GM15510 (cell line): ENCODE measurements around the gene TUBB2A.

Experiments used
- POLR2A ChIP-seq: IDR thresholded peaks from 3 replicates; pipeline ENCODE4 v1.6.1; 2011; ENCODE audit warnings: borderline replicate concordance; ENCODE audit not compliant: insufficient read length; ENCODE audit errors: extremely low read depth

Gene TUBB2A

DNA sequence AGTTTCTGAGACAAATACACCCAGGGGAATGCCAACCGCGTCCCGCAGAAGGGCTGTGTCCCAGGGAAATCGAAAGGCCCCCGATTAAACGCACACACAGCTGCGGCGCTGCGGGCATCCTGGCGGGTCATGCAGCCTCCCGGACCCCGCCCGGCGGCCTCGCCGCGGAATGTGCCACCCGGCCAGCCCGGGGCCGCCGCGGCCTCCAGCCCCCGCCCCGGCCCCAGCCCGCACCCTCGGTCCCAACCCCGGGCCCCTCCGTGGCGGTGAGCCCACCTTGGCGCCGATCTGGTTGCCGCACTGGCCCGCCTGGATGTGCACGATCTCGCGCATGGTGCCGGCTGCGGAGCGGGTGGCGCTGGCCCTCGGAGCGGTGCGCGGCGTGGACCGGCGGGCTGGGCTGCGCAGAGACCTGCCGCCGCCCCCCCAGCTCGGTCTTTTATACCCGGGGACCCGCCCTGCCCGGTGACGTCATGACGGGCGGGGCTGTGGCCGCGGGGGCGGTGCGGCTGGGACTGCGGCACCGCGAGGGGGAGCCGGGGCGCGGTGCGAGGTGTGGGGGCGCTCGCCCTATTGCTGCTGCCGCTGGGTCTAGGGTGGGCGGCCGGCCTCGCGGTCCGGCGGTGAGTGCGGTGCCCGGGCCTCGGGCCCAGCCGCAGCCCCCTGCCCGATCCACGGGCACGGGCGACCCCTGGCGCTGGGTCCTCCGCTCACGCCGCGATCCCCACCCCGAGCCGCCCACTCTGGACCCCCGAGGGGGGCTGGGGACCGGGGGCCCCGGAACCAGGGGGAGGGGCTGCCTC is at the start of gene TUBB2A:
TUBB2A (minus strand) TSS at position 414 of the 803 bp plus-strand sequence; CDS start at position 333, 81 bp downstream.
- peak; percentile 86 for TF ChIP-seq POLR2A

- TF ChIP-seq POLR2A = no peak
Observed at GRCh38 chr6:3206339-3207015, 49.1 kb upstream of the TUBB2A start.

DNA sequence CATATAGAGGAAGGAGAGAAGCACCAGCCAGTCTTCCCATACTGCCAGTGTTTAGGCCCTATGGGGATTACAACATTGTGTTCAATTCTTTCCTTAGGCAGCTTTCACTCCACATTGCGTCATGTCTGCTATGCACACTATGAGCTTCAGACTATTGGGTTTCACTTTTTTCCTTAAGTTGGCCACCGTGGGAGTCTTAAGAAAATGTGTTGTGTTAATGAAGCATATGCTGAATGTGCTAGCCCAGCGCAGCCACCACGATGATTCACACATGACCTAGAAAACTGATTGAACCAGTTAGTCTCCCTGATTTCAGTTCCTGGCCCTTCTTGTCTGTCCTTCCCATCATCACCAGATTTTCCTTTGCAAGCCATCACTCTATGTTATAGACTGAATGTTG is 48.6 kb upstream of the TUBB2A start:
- TF ChIP-seq POLR2A = no peak

GRCh38 chr6:3204921-3205320 is 47.6 kb upstream of the TUBB2A start:
- TF ChIP-seq POLR2A = no peak

DNA sequence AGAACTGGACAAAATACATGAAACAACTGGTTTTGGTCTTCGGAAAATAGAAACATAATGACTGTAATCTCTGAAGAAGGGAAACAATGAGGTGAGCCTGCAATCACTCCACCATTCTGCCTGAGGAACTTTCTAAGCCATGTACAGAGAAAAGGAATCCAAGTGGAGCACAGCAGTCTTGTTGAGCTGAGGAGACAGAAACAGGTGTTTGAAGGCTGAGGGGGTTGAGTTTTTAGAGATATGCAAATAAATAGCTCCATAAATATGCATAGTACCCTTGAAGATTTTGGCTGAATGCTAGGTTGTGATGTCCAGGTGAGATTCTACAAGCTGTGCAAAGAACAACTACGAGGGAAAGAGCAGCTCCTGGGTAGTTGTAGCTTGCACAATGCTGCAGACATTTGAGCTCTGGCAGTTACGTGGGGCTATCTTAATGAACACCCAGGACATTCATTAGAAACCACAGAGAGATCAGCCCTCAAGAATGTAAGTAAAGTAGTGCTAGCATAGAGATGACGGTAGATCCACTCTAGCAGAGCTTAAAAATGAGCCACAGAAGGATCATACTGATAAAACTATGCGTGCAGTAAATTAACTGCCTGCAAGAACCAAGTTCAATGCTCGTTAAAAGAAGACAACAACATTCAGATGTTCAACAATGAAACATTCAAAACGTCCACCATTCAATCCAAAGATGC is 45.8 kb upstream of the TUBB2A start:
- no peak for TF ChIP-seq POLR2A

DNA sequence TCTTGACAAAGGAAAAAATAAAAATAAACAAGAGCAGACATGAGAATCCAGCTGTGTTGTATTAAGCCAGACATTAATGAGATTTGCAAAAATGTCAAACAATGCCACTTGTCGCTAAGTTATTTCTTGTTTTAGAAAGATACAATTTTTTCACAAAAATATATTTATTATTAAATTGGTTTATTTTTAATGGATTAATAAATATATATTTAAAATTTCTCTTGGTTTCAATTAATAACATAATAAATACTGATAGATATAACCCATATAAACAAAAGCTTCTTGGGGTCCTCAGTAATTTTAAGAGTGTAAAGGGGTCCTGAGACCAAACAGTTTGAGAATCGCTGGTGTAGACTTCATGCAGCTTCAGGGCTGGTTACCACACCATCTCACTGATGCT is 44.0 kb upstream of the TUBB2A start:
- no peak for TF ChIP-seq POLR2A

- TF ChIP-seq POLR2A = no peak
Observed at GRCh38 chr6:3200682-3201081, 43.3 kb upstream of the TUBB2A start.

DNA sequence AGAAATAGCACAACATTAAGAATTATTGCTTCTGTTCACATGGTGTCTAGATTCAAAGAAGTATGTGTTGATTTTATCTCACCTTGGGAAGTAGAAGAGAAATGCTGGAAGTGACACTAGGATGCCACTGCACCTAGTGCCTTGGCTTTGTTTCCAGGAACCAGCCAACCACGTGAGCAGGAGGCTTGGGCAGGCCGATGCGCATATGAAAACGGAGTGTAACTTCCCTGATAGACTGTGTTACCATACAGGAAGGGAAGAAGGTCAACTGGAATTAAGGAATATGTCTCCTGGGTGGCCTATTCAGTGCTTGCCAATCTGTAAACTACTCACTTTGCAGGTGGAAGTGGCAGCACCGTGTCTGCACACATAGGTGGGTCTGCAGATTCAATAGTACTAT is 42.0 kb upstream of the TUBB2A start:
- no peak for TF ChIP-seq POLR2A

DNA sequence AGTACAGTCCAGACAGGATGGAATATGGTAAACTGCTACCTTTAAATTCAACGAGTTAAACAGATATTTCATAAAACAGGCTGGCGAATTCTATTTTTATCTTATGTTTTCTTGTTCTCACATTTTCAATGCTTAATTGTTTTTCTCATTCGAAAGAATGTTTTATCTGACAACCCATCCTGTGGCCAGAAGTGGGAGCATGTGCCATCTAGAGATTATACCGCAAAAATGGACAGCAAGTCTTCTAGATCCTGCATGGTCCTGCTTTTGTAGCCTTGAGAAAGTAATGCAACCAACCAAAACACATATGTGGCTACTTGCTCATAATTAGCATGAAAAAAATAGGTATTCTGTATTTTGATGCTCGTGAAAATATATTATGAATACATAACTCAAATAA is 39.4 kb upstream of the TUBB2A start:
- no peak for TF ChIP-seq POLR2A

GRCh38 chr6:3195695-3196497 is 38.6 kb upstream of the TUBB2A start:
- TF ChIP-seq POLR2A = no peak

- no peak for TF ChIP-seq POLR2A
Observed at GRCh38 chr6:3195420-3195694, 38.0 kb upstream of the TUBB2A start.

- TF ChIP-seq POLR2A = no peak
Observed at GRCh38 chr6:3194535-3195419, 37.4 kb upstream of the TUBB2A start.

DNA sequence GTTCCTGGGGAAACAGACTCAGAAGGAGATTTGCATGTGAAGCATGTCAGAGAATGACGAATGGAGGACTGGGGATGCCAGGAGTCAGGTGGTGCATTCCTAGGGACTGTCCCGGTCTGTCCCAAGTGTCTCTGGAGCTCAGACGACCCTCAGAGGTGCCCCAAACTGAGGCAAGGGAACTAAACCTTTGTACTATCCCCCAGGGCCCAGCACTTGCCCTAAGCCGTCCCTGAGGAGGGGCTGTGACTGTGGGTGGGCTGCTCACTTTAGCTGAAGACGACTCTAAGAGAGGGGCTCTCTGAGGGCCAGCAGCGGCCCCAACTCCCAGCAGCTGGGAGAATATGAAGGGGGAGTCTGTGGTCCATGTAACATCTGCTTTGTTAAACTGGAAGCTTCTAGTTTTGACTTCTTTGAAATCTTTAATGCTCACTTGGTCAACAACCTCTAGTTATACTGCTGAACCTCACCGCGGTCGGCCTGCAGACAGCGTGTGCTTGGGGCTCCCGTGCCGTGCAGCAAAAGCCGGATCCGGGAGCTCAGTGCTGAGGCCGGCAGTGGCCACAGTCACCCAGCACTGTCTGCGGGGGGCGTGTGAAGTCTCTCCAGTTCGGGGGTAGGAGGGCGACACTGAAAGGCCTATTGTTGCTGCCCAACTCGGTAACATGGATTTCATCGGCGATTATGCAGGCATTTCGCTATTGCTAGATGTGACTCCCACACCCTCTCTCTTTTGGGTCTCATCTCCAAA is 35.9 kb upstream of the TUBB2A start:
- TF ChIP-seq POLR2A = no peak

- TF ChIP-seq POLR2A = no peak
Observed at GRCh38 chr6:3190779-3191178, 33.4 kb upstream of the TUBB2A start.

DNA sequence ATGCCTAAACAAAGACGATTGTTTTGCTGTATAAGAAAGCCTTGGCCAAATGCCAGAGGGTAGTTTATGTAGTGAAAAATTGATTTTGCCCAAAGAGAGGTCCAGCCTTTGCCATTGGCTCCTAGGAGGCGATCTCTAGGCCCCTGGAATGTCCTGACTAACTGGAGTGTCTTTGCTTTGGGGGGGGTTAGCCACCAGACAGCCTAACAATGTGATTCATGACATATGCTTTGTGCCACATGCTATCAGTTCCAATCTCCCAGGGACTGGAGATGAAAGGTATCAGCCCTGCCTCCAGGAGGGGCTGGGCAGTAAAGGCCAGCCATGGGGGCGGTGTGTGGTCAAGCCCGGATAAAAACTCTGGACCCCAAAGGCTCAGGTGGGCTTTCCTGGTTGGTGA is 32.7 kb upstream of the TUBB2A start:
- TF ChIP-seq POLR2A = no peak
